ENCODE measurements around the gene MDFI.

DNA sequence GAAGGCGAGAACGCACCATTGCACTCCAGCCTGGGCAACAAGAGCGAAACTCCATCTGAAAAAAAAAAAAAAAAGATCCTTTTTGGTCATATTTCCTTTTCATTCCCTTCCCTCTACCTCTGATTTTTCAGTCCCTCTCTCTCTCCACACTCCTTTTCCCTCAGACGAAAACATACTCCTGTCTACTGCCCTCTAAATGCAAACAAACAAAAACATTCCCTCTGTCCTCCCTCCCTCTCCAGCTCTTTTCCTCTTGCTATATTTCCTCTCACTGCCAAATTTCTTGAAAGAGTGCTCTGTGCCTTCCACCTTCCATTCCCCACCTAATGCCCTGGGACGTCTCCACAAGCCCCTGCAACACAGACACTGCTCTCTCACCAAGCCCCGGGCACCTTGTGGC is 14.9 kb upstream of the MDFI start:
- TF ChIP-seq, protein P1, sequence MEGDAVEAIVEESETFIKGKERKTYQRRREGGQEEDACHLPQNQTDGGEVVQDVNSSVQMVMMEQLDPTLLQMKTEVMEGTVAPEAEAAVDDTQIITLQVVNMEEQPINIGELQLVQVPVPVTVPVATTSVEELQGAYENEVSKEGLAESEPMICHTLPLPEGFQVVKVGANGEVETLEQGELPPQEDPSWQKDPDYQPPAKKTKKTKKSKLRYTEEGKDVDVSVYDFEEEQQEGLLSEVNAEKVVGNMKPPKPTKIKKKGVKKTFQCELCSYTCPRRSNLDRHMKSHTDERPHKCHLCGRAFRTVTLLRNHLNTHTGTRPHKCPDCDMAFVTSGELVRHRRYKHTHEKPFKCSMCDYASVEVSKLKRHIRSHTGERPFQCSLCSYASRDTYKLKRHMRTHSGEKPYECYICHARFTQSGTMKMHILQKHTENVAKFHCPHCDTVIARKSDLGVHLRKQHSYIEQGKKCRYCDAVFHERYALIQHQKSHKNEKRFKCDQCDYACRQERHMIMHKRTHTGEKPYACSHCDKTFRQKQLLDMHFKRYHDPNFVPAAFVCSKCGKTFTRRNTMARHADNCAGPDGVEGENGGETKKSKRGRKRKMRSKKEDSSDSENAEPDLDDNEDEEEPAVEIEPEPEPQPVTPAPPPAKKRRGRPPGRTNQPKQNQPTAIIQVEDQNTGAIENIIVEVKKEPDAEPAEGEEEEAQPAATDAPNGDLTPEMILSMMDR (IDR thresholded peaks at IDR 0.05; ENCODE audit: insufficient read depth, low read length), result no peak
- TF ChIP-seq POLR2AphosphoS5 (IDR thresholded peaks at IDR 0.05; ENCODE audit: low read depth), result no peak

Measured in HL-60 (cell line).